HEK293 (cell line): ENCODE measurements around the gene ASB5.

Source experiments
- CTCF ChIA-PET: fragments of 350-600 bp; formaldehyde crosslinking; extraction: SDS; loops from one replicate; lab custom pipeline; 2021; ENCODE audit warnings: antibody characterized with exemption; lab: Yijun Ruan, JAX
- POLR2A ChIA-PET: fragments of 300-600 bp; formaldehyde crosslinking; extraction: SDS; loops from one replicate; lab custom pipeline; 2020; ENCODE audit warnings: antibody characterized with exemption, inconsistent platforms; lab: Yijun Ruan, JAX
- H3K27ac ChIP-seq: fragments of 200-500 bp; sonication (Bioruptor generic); 2 replicates; pipeline ENCODE4 v1.5.1; 2014; ENCODE audit warnings: low read depth, low read length, control low read depth, inconsistent platforms; ENCODE audit errors: extremely low read depth
- H3K36me3 ChIP-seq, 2 experiments: fragments of 200-500 bp in 1 of 2; sonication (Bioruptor generic) in 1 of 2; 1 replicate in 1 of 2; 2 replicates in 1 of 2; pipeline ENCODE4 v1.5.1; 2014 to 2017; ENCODE audit warnings: inconsistent platforms in 2 of 2, low read length in 2 of 2; ENCODE audit not compliant: control insufficient read depth in 2 of 2, insufficient read depth in 1 of 2
- H3K4me1 ChIP-seq: fragments of 200-500 bp; sonication (Bioruptor generic); 2 replicates; pipeline ENCODE4 v1.5.1; 2014; ENCODE audit warnings: mild to moderate bottlenecking, low read length, inconsistent platforms; ENCODE audit not compliant: control insufficient read depth, insufficient read depth
- H3K4me3 ChIP-seq: 2 replicates; pipeline ENCODE4 v1.5.1; 2011; ENCODE audit warnings: low read depth, mild to moderate bottlenecking, control low read depth, low read length, moderate library complexity
- H3K9me3 ChIP-seq: fragments of 200-500 bp; sonication (Bioruptor generic); 2 replicates; pipeline ENCODE4 v1.5.1; 2014; ENCODE audit warnings: low read depth, low read length, inconsistent platforms; ENCODE audit not compliant: control insufficient read depth, insufficient read depth
- GLI2 ChIP-seq: fragments of 450-650 bp; formaldehyde crosslinking; IDR thresholded peaks from 2 replicates; pipeline ENCODE4; 2017; ENCODE audit warnings: missing biosample characterization, missing genetic modification characterization, low read depth, borderline replicate concordance
- SCRT1 ChIP-seq: fragments of 450-650 bp; formaldehyde crosslinking; IDR thresholded peaks from 2 replicates; pipeline ENCODE4 v1.5.1; 2016; ENCODE audit warnings: missing biosample characterization, missing genetic modification characterization, borderline replicate concordance
- SETDB1 ChIP-seq: IDR thresholded peaks from one replicate; pipeline ENCODE4 v1.6.1; 2017; ENCODE audit warnings: mild to moderate bottlenecking, low read length, moderate library complexity, mixed read lengths; ENCODE audit not compliant: insufficient read length
- ZFP69B ChIP-seq: fragments of 450-650 bp; formaldehyde crosslinking; IDR thresholded peaks from 2 replicates; pipeline ENCODE4 v1.5.1; 2016; ENCODE audit warnings: missing biosample characterization, missing genetic modification characterization
- ZNF112 ChIP-seq: fragments of 450-650 bp; formaldehyde crosslinking; IDR thresholded peaks from 2 replicates; pipeline ENCODE4 v1.5.0; 2017; ENCODE audit warnings: missing biosample characterization, missing genetic modification characterization
- ZNF155 ChIP-seq: fragments of 450-650 bp; formaldehyde crosslinking; IDR thresholded peaks from 2 replicates; pipeline ENCODE4 v1.5.1; 2016; ENCODE audit warnings: missing biosample characterization, missing genetic modification characterization
- ZNF16 ChIP-seq: fragments of 450-650 bp; formaldehyde crosslinking; IDR thresholded peaks from 2 replicates; pipeline ENCODE4 v1.5.1; 2016; ENCODE audit warnings: low read depth, missing biosample characterization, missing genetic modification characterization
- ZNF391 ChIP-seq: fragments of 450-650 bp; formaldehyde crosslinking; IDR thresholded peaks from 2 replicates; pipeline ENCODE4 v1.5.1; 2016; ENCODE audit warnings: low read depth, missing biosample characterization, missing genetic modification characterization, borderline replicate concordance
- ZNF529 ChIP-seq: fragments of 450-650 bp; formaldehyde crosslinking; IDR thresholded peaks from 2 replicates; pipeline ENCODE4 v1.5.1; 2017; ENCODE audit warnings: missing genetic modification characterization, missing biosample characterization; ENCODE audit not compliant: insufficient replicate concordance
- ZNF548 ChIP-seq: fragments of 450-650 bp; formaldehyde crosslinking; IDR thresholded peaks from 2 replicates; pipeline ENCODE4 v1.5.1; 2016; ENCODE audit warnings: missing biosample characterization, missing genetic modification characterization
- ZNF549 ChIP-seq: fragments of 450-650 bp; IDR thresholded peaks from 2 replicates; pipeline ENCODE4 v1.5.1; 2018; ENCODE audit warnings: missing biosample characterization, missing genetic modification characterization, mild to moderate bottlenecking, inconsistent platforms, moderate library complexity
- ZNF610 ChIP-seq: fragments of 450-650 bp; formaldehyde crosslinking; IDR thresholded peaks from 2 replicates; pipeline ENCODE4 v1.5.1; 2016; ENCODE audit warnings: missing biosample characterization, missing genetic modification characterization, borderline replicate concordance
- ZNF670 ChIP-seq: fragments of 450-650 bp; formaldehyde crosslinking; IDR thresholded peaks from 2 replicates; pipeline ENCODE4 v1.5.1; 2016; ENCODE audit warnings: missing biosample characterization, missing genetic modification characterization, low read depth
- ZNF747 ChIP-seq: fragments of 450-650 bp; formaldehyde crosslinking; IDR thresholded peaks from 2 replicates; pipeline ENCODE4 v1.5.1; 2016; ENCODE audit warnings: missing biosample characterization, missing genetic modification characterization
- TF ChIP-seq, protein P1 (sequence below): fragments of 450-650 bp; formaldehyde crosslinking; IDR thresholded peaks from 2 replicates; pipeline ENCODE4 v1.5.1; 2016; ENCODE audit warnings: missing biosample characterization, missing genetic modification characterization
- TF ChIP-seq, protein P2 (sequence below): fragments of 450-650 bp; formaldehyde crosslinking; IDR thresholded peaks from 2 replicates; pipeline ENCODE4 v1.5.1; 2016; ENCODE audit warnings: missing biosample characterization, missing genetic modification characterization
- TF ChIP-seq, protein P3 (sequence below): fragments of 450-650 bp; formaldehyde crosslinking; IDR thresholded peaks from 2 replicates; pipeline ENCODE4 v1.5.1; 2016; ENCODE audit warnings: missing biosample characterization, missing genetic modification characterization
- TF ChIP-seq, protein P4 (sequence below): fragments of 450-650 bp; formaldehyde crosslinking; IDR thresholded peaks from 2 replicates; pipeline ENCODE4 v1.5.1; 2016; ENCODE audit warnings: missing biosample characterization, missing genetic modification characterization
- TF ChIP-seq, protein P5 (sequence below): fragments of 450-650 bp; formaldehyde crosslinking; IDR thresholded peaks from 2 replicates; pipeline ENCODE4 v1.5.1; 2016; ENCODE audit warnings: missing biosample characterization, missing genetic modification characterization
- TF ChIP-seq, protein P6 (sequence below): fragments of 450-650 bp; formaldehyde crosslinking; IDR thresholded peaks from 2 replicates; pipeline ENCODE4 v1.5.1; 2016; ENCODE audit warnings: missing biosample characterization, missing genetic modification characterization
- TF ChIP-seq, protein P7 (sequence below): fragments of 450-650 bp; formaldehyde crosslinking; optimal IDR thresholded peaks from 2 replicates; pipeline ENCODE3; 2016; ENCODE audit warnings: missing biosample characterization, mild to moderate bottlenecking, missing genetic modification characterization
- TF ChIP-seq, protein P8 (sequence below): fragments of 450-650 bp; formaldehyde crosslinking; IDR thresholded peaks from 2 replicates; pipeline ENCODE4 v1.5.1; 2017; ENCODE audit warnings: missing biosample characterization, missing genetic modification characterization

Gene ASB5

DNA sequence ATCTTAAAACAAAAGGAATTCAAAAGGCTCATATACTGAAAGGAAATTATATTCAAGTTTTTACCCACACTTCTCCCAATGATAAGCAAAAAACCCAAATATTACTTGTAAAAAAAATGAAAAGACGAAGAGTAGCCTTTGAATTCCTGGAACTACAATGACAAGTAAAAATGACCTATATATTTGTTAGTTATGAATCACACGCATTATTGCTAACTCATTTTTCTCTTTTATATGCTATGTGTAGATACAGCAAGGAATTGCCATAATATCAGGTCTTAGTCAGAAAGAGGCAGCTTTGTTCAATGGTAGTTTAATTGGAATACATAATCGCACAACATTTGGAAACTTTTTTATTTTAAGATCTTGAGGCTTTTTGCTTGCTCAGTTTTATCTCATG is 22.7 kb upstream of the ASB5 start (continued):
- TF ChIP-seq, protein P1, sequence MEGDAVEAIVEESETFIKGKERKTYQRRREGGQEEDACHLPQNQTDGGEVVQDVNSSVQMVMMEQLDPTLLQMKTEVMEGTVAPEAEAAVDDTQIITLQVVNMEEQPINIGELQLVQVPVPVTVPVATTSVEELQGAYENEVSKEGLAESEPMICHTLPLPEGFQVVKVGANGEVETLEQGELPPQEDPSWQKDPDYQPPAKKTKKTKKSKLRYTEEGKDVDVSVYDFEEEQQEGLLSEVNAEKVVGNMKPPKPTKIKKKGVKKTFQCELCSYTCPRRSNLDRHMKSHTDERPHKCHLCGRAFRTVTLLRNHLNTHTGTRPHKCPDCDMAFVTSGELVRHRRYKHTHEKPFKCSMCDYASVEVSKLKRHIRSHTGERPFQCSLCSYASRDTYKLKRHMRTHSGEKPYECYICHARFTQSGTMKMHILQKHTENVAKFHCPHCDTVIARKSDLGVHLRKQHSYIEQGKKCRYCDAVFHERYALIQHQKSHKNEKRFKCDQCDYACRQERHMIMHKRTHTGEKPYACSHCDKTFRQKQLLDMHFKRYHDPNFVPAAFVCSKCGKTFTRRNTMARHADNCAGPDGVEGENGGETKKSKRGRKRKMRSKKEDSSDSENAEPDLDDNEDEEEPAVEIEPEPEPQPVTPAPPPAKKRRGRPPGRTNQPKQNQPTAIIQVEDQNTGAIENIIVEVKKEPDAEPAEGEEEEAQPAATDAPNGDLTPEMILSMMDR (tag by site-specific recombination) = no peak
- no peak for TF ChIP-seq ZNF16 (tag by site-specific recombination)
- TF ChIP-seq, protein P2, sequence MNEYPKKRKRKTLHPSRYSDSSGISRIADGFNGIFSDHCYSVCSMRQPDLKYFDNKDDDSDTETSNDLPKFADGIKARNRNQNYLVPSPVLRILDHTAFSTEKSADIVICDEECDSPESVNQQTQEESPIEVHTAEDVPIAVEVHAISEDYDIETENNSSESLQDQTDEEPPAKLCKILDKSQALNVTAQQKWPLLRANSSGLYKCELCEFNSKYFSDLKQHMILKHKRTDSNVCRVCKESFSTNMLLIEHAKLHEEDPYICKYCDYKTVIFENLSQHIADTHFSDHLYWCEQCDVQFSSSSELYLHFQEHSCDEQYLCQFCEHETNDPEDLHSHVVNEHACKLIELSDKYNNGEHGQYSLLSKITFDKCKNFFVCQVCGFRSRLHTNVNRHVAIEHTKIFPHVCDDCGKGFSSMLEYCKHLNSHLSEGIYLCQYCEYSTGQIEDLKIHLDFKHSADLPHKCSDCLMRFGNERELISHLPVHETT (tag by site-specific recombination) = no peak

DNA sequence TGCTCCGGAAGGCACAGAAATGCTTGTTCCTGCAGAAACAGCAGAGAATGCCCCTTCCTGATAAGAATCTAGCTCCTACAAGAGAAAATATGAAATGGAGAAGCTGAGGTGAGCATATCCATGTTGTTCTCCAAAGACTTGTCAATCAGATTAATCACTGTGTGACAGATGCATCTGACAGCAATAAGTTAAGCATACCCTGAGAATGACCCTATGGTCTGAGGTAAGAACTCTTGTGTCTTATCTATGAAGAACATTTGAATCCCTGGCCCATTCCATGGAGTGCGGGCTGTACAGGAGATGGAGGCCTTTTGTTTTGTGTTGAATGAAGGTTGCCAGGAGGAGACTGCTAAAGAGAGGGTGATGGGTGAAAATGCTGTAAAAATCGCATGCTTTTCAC is 21.5 kb upstream of the ASB5 start:
- Histone ChIP-seq H3K4me3 (no peak overlapping the region), H3K36me3 (no peaks in the 10 kb centered on the region), H3K4me1 (no peaks in the 10 kb centered on the region), H3K9me3 (no peaks in the 10 kb centered on the region), H3K27ac (no peak overlapping the region)
- ChIA-PET CTCF (no interaction called here), POLR2A (no interaction called here)
- TF ChIP-seq ZNF112 (tag by site-specific recombination) (no peak), ZNF391 (tag by site-specific recombination) (no peak), GLI2 (no peak), ZNF529 (tag by site-specific recombination) (no peak), ZNF610 (tag by site-specific recombination) (no peak), ZNF549 (tag by site-specific recombination) (no peak), ZNF155 (tag by site-specific recombination) (no peak), ZFP69B (tag by site-specific recombination) (no peak)
- TF ChIP-seq, protein P3, sequence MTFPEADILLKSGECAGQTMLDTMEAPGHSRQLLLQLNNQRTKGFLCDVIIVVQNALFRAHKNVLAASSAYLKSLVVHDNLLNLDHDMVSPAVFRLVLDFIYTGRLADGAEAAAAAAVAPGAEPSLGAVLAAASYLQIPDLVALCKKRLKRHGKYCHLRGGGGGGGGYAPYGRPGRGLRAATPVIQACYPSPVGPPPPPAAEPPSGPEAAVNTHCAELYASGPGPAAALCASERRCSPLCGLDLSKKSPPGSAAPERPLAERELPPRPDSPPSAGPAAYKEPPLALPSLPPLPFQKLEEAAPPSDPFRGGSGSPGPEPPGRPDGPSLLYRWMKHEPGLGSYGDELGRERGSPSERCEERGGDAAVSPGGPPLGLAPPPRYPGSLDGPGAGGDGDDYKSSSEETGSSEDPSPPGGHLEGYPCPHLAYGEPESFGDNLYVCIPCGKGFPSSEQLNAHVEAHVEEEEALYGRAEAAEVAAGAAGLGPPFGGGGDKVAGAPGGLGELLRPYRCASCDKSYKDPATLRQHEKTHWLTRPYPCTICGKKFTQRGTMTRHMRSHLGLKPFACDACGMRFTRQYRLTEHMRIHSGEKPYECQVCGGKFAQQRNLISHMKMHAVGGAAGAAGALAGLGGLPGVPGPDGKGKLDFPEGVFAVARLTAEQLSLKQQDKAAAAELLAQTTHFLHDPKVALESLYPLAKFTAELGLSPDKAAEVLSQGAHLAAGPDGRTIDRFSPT (tag by site-specific recombination) = no peak
- TF ChIP-seq, protein P4, sequence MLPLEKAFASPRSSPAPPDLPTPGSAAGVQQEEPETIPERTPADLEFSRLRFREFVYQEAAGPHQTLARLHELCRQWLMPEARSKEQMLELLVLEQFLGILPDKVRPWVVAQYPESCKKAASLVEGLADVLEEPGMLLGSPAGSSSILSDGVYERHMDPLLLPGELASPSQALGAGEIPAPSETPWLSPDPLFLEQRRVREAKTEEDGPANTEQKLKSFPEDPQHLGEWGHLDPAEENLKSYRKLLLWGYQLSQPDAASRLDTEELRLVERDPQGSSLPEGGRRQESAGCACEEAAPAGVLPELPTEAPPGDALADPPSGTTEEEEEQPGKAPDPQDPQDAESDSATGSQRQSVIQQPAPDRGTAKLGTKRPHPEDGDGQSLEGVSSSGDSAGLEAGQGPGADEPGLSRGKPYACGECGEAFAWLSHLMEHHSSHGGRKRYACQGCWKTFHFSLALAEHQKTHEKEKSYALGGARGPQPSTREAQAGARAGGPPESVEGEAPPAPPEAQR (tag by site-specific recombination) = no peak
- TF ChIP-seq, protein P5, sequence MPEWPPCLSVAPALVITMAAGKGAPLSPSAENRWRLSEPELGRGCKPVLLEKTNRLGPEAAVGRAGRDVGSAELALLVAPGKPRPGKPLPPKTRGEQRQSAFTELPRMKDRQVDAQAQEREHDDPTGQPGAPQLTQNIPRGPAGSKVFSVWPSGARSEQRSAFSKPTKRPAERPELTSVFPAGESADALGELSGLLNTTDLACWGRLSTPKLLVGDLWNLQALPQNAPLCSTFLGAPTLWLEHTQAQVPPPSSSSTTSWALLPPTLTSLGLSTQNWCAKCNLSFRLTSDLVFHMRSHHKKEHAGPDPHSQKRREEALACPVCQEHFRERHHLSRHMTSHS (tag by site-specific recombination) = no peak

DNA sequence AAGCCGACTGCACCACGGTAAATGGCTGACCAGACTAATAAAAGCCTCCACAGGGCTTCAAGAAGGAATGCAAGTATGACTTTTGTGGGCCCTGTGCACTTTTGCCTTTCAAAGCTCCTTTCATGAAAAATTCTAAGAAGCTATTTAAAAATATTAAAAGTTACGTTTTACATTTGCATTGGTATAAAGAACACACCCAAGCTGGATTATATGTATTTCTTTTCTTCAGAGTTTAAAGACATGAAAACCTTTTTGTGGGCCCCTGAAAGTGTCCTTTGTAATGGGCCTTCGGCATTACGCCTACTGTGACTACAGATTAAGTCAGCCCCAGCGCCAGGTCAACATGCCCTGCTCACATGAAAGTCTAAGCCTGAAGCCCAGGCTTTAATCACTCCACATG is 20.5 kb upstream of the ASB5 start:
- no peaks in the 10 kb centered on the region for H3K9me3 ChIP-seq
- no peak overlapping the region for H3K27ac ChIP-seq
- no peak overlapping the region for H3K4me3 ChIP-seq
- POLR2A ChIA-PET = no interaction called here
- H3K36me3 ChIP-seq = no peaks in the 10 kb centered on the region
- no peaks in the 10 kb centered on the region for H3K4me1 ChIP-seq
- CTCF ChIA-PET = interaction anchor here (1.0 kb wide), 1 partner anchor 13 kb away, joined by 3 read pairs; no protein-coding TSS in a partner anchor
- TF ChIP-seq, protein P6, sequence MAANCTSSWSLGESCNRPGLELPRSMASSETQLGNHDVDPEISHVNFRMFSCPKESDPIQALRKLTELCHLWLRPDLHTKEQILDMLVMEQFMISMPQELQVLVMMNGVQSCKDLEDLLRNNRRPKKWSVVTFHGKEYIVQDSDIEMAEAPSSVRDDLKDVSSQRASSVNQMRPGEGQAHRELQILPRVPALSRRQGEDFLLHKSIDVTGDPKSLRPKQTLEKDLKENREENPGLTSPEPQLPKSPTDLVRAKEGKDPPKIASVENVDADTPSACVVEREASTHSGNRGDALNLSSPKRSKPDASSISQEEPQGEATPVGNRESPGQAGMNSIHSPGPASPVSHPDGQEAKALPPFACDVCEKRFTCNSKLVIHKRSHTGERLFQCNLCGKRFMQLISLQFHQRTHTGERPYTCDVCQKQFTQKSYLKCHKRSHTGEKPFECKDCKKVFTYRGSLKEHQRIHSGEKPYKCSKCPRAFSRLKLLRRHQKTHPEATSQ (tag by site-specific recombination) = no peak
- TF ChIP-seq SETDB1 (no peak), ZNF747 (tag by site-specific recombination) (no peak), ZNF670 (tag by site-specific recombination) (no peak), ZNF529 (tag by site-specific recombination) (no peak), SCRT1 (tag by site-specific recombination) (no peak), ZNF548 (tag by site-specific recombination) (no peak)
- TF ChIP-seq, protein P7, sequence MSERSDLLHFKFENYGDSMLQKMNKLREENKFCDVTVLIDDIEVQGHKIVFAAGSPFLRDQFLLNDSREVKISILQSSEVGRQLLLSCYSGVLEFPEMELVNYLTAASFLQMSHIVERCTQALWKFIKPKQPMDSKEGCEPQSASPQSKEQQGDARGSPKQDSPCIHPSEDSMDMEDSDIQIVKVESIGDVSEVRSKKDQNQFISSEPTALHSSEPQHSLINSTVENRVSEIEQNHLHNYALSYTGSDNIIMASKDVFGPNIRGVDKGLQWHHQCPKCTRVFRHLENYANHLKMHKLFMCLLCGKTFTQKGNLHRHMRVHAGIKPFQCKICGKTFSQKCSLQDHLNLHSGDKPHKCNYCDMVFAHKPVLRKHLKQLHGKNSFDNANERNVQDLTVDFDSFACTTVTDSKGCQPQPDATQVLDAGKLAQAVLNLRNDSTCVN = no peak
- TF ChIP-seq, protein P8, sequence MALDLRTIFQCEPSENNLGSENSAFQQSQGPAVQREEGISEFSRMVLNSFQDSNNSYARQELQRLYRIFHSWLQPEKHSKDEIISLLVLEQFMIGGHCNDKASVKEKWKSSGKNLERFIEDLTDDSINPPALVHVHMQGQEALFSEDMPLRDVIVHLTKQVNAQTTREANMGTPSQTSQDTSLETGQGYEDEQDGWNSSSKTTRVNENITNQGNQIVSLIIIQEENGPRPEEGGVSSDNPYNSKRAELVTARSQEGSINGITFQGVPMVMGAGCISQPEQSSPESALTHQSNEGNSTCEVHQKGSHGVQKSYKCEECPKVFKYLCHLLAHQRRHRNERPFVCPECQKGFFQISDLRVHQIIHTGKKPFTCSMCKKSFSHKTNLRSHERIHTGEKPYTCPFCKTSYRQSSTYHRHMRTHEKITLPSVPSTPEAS (tag by site-specific recombination) = no peak
